ENCODE measurements around the gene ARHGAP10.

ARHGAP10 gene

GRCh38 chr4:147828331-147828905 is 96.5 kb downstream of the ARHGAP10 start:
- DNase-seq: no peak

GRCh38 chr4:147829401-147830101 is 97.7 kb downstream of the ARHGAP10 start:
- no peak for DNase-seq

- no peak for DNase-seq
These were observed 98.2 kb downstream of the ARHGAP10 start for GRCh38 chr4:147830102-147830463.

GRCh38 chr4:147830987-147831386 is 99.1 kb downstream of the ARHGAP10 start:
- DNase-seq: no peak

GRCh38 chr4:147831551-147832171 is 99.8 kb downstream of the ARHGAP10 start:
- DNase-seq: no peak

GRCh38 chr4:147833254-147833653 is 101.4 kb downstream of the ARHGAP10 start:
- no peak for DNase-seq

- no peak for DNase-seq
These were observed 101.9 kb downstream of the ARHGAP10 start for GRCh38 chr4:147833741-147834140.

GRCh38 chr4:147834480-147834879 is 102.6 kb downstream of the ARHGAP10 start:
- no peak for DNase-seq

- DNase-seq: no peak
These were observed 104.9 kb downstream of the ARHGAP10 start for GRCh38 chr4:147836807-147837206.

GRCh38 chr4:147837435-147837834 is 105.5 kb downstream of the ARHGAP10 start:
- no peak for DNase-seq

GRCh38 chr4:147837854-147838253 is 106.0 kb downstream of the ARHGAP10 start:
- DNase-seq: no peak

- DNase-seq: no peak
These were observed 107.3 kb downstream of the ARHGAP10 start for GRCh38 chr4:147839200-147839599.

- DNase-seq: no peak
These were observed 107.8 kb downstream of the ARHGAP10 start for GRCh38 chr4:147839663-147840062.

- no peak for DNase-seq
These were observed 109.2 kb downstream of the ARHGAP10 start for GRCh38 chr4:147840838-147841738.

GRCh38 chr4:147842573-147842972 is 110.7 kb downstream of the ARHGAP10 start:
- DNase-seq: no peak

- DNase-seq: no peak
These were observed 111.3 kb downstream of the ARHGAP10 start for GRCh38 chr4:147843162-147843561.

GRCh38 chr4:147844781-147845180 is 112.9 kb downstream of the ARHGAP10 start:
- DNase-seq: no peak

GRCh38 chr4:147846318-147847155 is 114.6 kb downstream of the ARHGAP10 start:
- no peak for DNase-seq

GRCh38 chr4:147847751-147848590 is 116.1 kb downstream of the ARHGAP10 start:
- DNase-seq: no peak

GRCh38 chr4:147848634-147849033 is 116.7 kb downstream of the ARHGAP10 start:
- DNase-seq: no peak

- no peak for DNase-seq
These were observed 119.2 kb downstream of the ARHGAP10 start for GRCh38 chr4:147851135-147851534.
